Karpas-422 (cell line): Measurements from ENCODE around the gene PYCR2. TPM values are rescaled to one million over a fixed set of nuclear protein-coding genes. Genes with fewer than 3 reads are reported as not detected.

Source experiments
- DNase-seq: peaks from one replicate; pipeline ENCODE4 v3.0.0-alpha.2; 2015
- H2AFZ ChIP-seq: fragments of 200-600 bp; sonication (generic); 2 replicates; pipeline ENCODE4 v1.6.1; 2014; ENCODE audit warnings: antibody characterized with exemption, low read length, mixed read lengths
- H3K27ac ChIP-seq: fragments of 200-600 bp; sonication (generic); 2 replicates; pipeline ENCODE4 v1.5.1; 2014; ENCODE audit warnings: mild to moderate bottlenecking, low read length, moderate library complexity
- H3K27me3 ChIP-seq: fragments of 200-600 bp; sonication (generic); 2 replicates; pipeline ENCODE4 v1.6.1; 2014; ENCODE audit warnings: low read length, mixed read lengths
- H3K36me3 ChIP-seq: fragments of 200-600 bp; sonication (generic); 2 replicates; pipeline ENCODE4 v1.6.1; 2014; ENCODE audit warnings: low read length, mixed read lengths; ENCODE audit not compliant: insufficient read depth
- H3K4me1 ChIP-seq: fragments of 200-600 bp; sonication (generic); 2 replicates; pipeline ENCODE4 v1.6.1; 2014; ENCODE audit warnings: mild to moderate bottlenecking, low read length, mixed read lengths
- H3K4me2 ChIP-seq: fragments of 200-600 bp; sonication (generic); 2 replicates; pipeline ENCODE4 v1.6.1; 2014; ENCODE audit warnings: low read length, low read depth, mild to moderate bottlenecking; ENCODE audit not compliant: poor library complexity, severe bottlenecking
- H3K4me3 ChIP-seq: fragments of 200-600 bp; sonication (generic); 2 replicates; pipeline ENCODE4 v1.5.1; 2014; ENCODE audit warnings: mild to moderate bottlenecking, antibody characterized with exemption, low read length, mixed read lengths
- H3K79me2 ChIP-seq: fragments of 200-600 bp; sonication (generic); 2 replicates; pipeline ENCODE4 v1.6.1; 2014; ENCODE audit warnings: mild to moderate bottlenecking, low read length, mixed read lengths
- H3K9ac ChIP-seq: fragments of 200-600 bp; sonication (generic); 2 replicates; pipeline ENCODE4 v1.6.0; 2014; ENCODE audit warnings: low read length
- H3K9me2 ChIP-seq: fragments of 200-600 bp; sonication (generic), shearing (Covaris generic); replicated peaks from 2 replicates; pipeline ENCODE4 v1.6.0; 2014; ENCODE audit warnings: mild to moderate bottlenecking, low read length, moderate library complexity; ENCODE audit not compliant: insufficient read depth
- H3K9me3 ChIP-seq: fragments of 300-700, 200-600 bp; sonication (generic); 2 replicates; pipeline ENCODE4 v1.6.1; 2014; ENCODE audit warnings: low read length, mixed read lengths
- H4K20me1 ChIP-seq: fragments of 200-600 bp; sonication (generic); 2 replicates; pipeline ENCODE4 v1.6.1; 2014; ENCODE audit warnings: mild to moderate bottlenecking, antibody characterized with exemption, low read length, low read depth; ENCODE audit not compliant: insufficient read depth
- total RNA-seq: library from RNA; depleted of rRNA; stranded (reverse); fragments of >200 nt; shearing (Covaris generic); gene quantifications from 2 replicates; pipeline ENCODE4 v1.2.3, GENCODE V29; 2014; ENCODE audit warnings: low replicate concordance

Gene PYCR2
- total RNA-seq, 1 experiment from 2014 or later = 57.0 TPM

DNA sequence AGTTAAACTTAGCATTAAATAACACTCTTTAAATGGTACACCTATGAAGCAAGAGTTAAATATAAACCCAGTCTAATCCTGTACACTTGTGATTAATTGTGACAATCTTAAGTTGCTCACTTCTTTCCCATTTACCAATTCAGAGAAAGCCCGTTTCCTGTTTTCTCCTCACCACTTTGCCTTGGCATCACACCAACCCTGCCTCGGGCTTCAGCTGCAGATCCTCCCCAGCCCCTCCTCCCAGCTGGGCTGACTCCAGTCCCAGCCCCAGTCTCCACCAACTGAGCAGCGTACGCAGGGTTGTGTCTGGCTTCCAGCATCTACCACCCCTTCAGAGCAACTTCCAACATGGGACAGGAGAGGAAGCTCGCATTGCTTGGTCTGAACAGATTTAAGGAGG is 4.1 kb downstream of the PYCR2 start:
- 0 out of 2 replicates have a peak, but pooled peaks cover 12% of the 10 kb centered on the region for H3K36me3 ChIP-seq
- no peak overlapping the region for H3K4me3 ChIP-seq
- no peaks in the 10 kb centered on the region for H4K20me1 ChIP-seq
- DNase-seq = no peak
- H3K9me2 ChIP-seq = no peaks in the 10 kb centered on the region
- H3K79me2 ChIP-seq = peaks cover 21% of the 10 kb centered on the region
- H3K4me2 ChIP-seq = no peak overlapping the region
- H3K27me3 ChIP-seq = no peaks in the 10 kb centered on the region
- H3K27ac ChIP-seq = no peak overlapping the region
- no peak overlapping the region for H3K9ac ChIP-seq
- peaks cover 19% of the 10 kb centered on the region for H3K4me1 ChIP-seq
- H2AFZ ChIP-seq = no peak overlapping the region
- no peaks in the 10 kb centered on the region for H3K9me3 ChIP-seq

DNA sequence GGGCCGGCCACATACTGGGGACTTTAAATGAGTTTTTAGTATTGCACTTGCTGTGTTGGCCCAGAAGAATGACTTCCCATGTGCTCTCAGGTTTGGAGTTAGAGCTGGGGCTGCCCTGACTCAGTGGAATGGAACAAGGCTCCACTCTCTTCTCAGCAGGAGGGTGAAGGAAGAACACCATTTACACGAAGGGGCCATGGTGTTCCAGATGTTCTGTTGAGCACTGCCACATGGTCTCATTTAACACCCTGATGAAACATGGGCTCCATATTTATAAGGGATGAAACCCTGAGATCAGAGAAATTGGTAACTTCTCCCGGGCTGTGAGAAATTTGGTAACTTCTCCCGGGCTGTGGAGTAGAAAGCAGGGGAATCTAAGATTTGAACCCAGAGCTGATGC is 5.8 kb downstream of the PYCR2 start:
- Histone ChIP-seq H3K4me1 (peaks cover 13% of the 10 kb centered on the region), H3K27me3 (no peaks in the 10 kb centered on the region), H2AFZ (no peak overlapping the region), H3K4me3 (no peak overlapping the region), H4K20me1 (no peaks in the 10 kb centered on the region), H3K9me3 (no peaks in the 10 kb centered on the region), H3K79me2 (peaks cover 13% of the 10 kb centered on the region), H3K27ac (no peak overlapping the region), H3K9ac (no peak overlapping the region), H3K4me2 (no peak overlapping the region), H3K9me2 (no peaks in the 10 kb centered on the region), H3K36me3 (0 out of 2 replicates have a peak, but pooled peaks cover 12% of the 10 kb centered on the region)
- no peak for DNase-seq

DNA sequence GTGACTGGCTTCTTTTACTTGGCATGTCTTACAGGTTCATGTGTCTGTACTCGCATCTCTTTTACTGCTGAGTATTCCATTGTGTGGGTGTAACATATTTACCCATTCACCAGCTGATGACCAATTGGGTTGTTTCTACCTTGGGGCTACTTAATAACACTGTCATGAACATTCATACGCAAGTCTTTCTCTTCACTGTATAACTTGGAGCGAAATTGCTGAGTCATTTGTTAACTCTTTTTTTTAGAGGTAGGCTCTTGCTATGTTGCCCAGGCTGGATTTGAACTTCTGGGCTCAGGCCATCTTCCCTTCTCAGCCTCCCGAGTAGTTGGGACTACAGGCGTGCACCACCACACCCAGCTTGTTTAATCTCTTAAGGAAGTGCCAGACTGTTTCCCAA is 6.5 kb downstream of the PYCR2 start:
- Histone ChIP-seq H3K9ac (no peak overlapping the region), H3K4me2 (no peak overlapping the region), H3K4me3 (no peak overlapping the region), H3K9me3 (no peaks in the 10 kb centered on the region), H3K36me3 (0 out of 2 replicates have a peak, but pooled peaks cover 10% of the 10 kb centered on the region), H3K9me2 (no peaks in the 10 kb centered on the region), H3K27me3 (no peaks in the 10 kb centered on the region), H3K27ac (no peak overlapping the region), H3K79me2 (peaks cover 6% of the 10 kb centered on the region), H2AFZ (no peak overlapping the region), H4K20me1 (no peaks in the 10 kb centered on the region), H3K4me1 (peaks cover 6% of the 10 kb centered on the region)
- DNase-seq = no peak

DNA sequence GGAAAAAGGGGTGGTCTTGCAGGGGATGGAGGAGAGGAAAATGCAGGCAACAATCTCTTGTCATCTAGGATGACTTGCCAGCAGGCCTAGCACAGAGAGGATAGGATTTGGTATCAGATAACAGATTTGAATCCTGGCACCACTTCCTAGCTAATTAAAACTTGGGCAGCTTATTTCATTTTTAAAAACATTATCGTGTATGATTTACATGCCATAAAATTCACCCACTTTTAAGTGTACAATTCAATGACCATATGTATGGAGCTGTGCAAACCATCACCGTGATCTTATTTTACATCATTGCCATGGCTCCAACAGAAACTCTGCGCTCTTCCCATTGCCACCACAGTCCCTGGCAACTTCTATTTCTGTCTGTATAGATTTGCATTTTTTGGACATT is 6.9 kb downstream of the PYCR2 start:
- no peaks in the 10 kb centered on the region for H3K9me2 ChIP-seq
- no peak for DNase-seq
- H3K9me3 ChIP-seq = no peaks in the 10 kb centered on the region
- no peaks in the 10 kb centered on the region for H3K27me3 ChIP-seq
- 0 out of 2 replicates have a peak, but pooled peaks cover 6% of the 10 kb centered on the region for H3K36me3 ChIP-seq
- H3K4me2 ChIP-seq = no peak overlapping the region
- peaks cover 2% of the 10 kb centered on the region for H3K79me2 ChIP-seq
- H4K20me1 ChIP-seq = no peaks in the 10 kb centered on the region
- H3K4me1 ChIP-seq = peaks cover 3% of the 10 kb centered on the region
- H2AFZ ChIP-seq = no peak overlapping the region
- no peak overlapping the region for H3K9ac ChIP-seq
- H3K4me3 ChIP-seq = no peak overlapping the region
- H3K27ac ChIP-seq = no peak overlapping the region

DNA sequence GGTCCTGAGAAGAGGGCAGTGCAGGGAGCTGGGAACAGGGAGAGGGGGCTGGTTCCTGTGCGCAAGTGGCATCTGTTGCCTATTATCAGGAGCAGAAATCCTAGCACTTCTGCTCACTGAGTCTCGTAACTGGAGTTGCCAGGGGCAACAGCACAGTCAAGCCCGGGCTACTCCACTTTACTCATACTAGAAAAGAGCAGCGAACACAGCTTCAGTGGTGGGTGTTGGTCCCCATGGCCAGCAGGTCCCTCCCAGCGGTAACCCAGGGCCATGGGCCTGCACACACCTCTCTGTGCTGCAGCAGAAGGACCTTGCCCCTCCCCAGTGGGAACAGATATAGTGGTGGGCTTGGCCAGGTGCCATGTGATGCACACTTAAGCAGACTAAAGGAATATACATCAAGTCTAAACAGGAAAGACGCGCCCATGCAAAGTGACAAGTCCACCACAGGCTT is 8.5 kb downstream of the PYCR2 start:
- H3K9me2 ChIP-seq = no peaks in the 10 kb centered on the region

DNA sequence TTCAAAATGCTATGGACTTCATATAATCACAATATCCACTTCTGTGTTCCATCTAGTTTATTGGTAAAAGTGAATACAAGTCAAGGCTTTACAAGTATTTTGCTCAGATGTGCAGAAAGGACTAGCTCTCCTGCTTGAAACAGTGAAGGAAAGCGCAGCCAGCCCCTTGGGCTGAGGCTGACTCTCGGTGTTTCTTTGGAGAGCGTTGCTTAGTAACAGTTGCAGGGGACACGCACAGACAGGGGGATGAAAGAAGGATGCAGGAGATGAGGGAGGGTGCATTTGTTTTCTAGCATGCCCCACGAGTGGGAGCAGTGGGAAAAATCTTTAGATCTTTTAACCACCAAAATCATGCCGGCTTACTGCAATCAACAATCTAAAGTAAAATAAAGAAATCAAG is 9.1 kb downstream of the PYCR2 start:
- no peak overlapping the region for H3K27ac ChIP-seq

More for the DNA sequence above, 8.5 kb downstream of the PYCR2 start:
- Histone ChIP-seq H3K9ac (no peak overlapping the region), H3K4me3 (no peak overlapping the region), H4K20me1 (no peaks in the 10 kb centered on the region), H3K79me2 (no peaks in the 10 kb centered on the region), H3K4me1 (peaks cover 3% of the 10 kb centered on the region), H3K36me3 (0 out of 2 replicates have a peak, but pooled peaks cover 3% of the 10 kb centered on the region), H3K4me2 (no peak overlapping the region), H2AFZ (no peak overlapping the region), H3K9me3 (no peaks in the 10 kb centered on the region), H3K27ac (no peak overlapping the region), H3K27me3 (no peaks in the 10 kb centered on the region)
- DNase-seq = no peak

DNA sequence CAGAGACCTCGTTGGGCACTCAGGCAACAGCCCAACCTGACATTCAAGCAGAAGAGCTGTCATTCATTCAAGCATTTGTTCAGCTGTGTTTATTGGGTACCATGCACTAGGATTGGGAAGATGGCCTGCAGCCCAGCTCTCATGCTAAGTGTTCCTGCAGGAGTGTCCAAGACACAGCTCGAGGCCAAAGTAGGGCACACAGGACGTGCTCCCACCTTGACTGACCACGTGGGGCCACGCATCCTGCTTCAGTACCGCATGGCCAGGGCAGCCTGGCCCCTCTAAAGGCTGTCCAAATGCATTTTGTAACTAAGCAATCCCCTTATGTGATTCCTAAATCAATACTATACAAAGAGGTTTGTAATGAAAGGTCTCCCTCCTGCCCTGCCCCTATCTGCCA is 9.7 kb downstream of the PYCR2 start:
- Histone ChIP-seq H4K20me1 (no peaks in the 10 kb centered on the region), H3K4me1 (no peaks in the 10 kb centered on the region), H3K27ac (no peak overlapping the region), H3K79me2 (no peaks in the 10 kb centered on the region), H2AFZ (no peak overlapping the region), H3K4me2 (no peak overlapping the region), H3K4me3 (no peak overlapping the region), H3K36me3 (no peaks in the 10 kb centered on the region), H3K9ac (no peak overlapping the region), H3K9me2 (no peaks in the 10 kb centered on the region), H3K9me3 (no peaks in the 10 kb centered on the region), H3K27me3 (no peaks in the 10 kb centered on the region)
- no peak for DNase-seq

More for the DNA sequence above, 9.1 kb downstream of the PYCR2 start:
- no peak overlapping the region for H3K9ac ChIP-seq
- no peak for DNase-seq
- no peak overlapping the region for H3K4me2 ChIP-seq
- H3K4me1 ChIP-seq = peaks cover under 1% of the 10 kb centered on the region
- no peaks in the 10 kb centered on the region for H4K20me1 ChIP-seq
- H3K36me3 ChIP-seq = no peaks in the 10 kb centered on the region
- H3K9me2 ChIP-seq = no peaks in the 10 kb centered on the region
- H2AFZ ChIP-seq = no peak overlapping the region
- no peaks in the 10 kb centered on the region for H3K79me2 ChIP-seq
- no peaks in the 10 kb centered on the region for H3K9me3 ChIP-seq
- H3K4me3 ChIP-seq = no peak overlapping the region
- H3K27me3 ChIP-seq = no peaks in the 10 kb centered on the region

DNA sequence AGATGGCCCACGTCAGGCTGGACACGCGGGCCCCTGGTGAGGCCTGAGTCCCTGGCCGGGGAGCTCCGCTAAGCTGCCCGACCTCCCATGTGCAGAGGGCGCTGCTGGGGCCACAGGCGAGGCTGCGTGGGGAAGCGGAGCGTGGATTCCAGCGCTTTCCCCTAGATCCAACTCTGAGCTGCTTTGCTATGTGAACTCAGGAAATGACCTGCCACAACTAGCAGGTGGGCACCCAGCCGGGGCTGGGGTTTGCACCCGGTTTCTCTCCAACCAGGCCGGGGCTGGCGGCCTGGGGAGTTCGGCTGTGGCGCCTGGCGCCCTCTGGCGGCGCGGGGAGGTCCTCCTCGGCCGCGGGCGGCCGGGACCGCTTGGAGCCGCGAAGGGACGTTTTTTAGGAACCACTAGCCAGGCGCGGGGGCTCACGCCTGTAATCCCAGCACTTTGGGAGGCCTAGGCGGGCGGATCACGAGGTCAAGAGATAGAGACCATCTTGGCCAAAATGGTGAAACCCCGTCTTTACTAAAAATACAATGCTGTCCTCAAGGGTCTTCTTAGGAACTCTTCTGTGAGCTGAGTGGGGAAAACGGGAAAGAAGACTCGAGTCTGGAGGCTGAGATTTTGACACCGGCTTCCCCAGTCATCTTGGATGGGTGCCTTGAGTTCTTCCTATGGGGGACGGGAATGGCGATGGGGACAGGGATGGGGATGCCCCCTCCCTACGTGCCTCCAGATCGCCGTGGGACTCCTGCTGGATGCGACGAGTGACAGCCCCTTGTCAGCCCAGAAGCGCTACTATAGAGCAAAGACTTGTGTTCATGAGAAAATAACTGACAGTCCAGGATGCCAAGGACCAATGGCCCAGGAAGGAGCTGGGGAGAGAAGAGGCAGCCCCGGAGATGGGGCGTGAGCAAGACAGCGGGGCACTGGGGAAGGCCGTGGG is 12.6 kb downstream of the PYCR2 start:
- DNase-seq = no peak
- Histone ChIP-seq H3K36me3 (no peaks in the 10 kb centered on the region), H3K4me1 (no peaks in the 10 kb centered on the region), H4K20me1 (no peaks in the 10 kb centered on the region), H2AFZ (no peak overlapping the region), H3K4me2 (no peak overlapping the region), H3K79me2 (no peaks in the 10 kb centered on the region), H3K9me2 (no peaks in the 10 kb centered on the region), H3K4me3 (no peak overlapping the region), H3K27ac (no peak overlapping the region), H3K9ac (no peak overlapping the region), H3K9me3 (no peaks in the 10 kb centered on the region), H3K27me3 (no peaks in the 10 kb centered on the region)
